Psoas muscle (tissue), 7 donors: ENCODE measurements around the gene MYL5. TPM values are rescaled to one million over a fixed set of nuclear protein-coding genes. Genes with fewer than 3 reads are reported as not detected.

ENCODE experiments used
- polyA plus RNA-seq, 3 donors: library from polyadenylated mRNA; stranded (reverse); fragments of 200-250 nt; gene quantifications; one replicate each; pipeline ENCODE4 v1.2.3, GENCODE V29; 2013
- total RNA-seq, 4 donors: library from RNA; stranded (reverse); fragmentation: NEBNext Ultra II Directional in 2 of 4; extraction: Animal tissue kit (Norgen Biotek cat#: 25700) in 2 of 4; gene quantifications; one replicate each; pipeline versions ENCODE4 v1.2.1 to v1.2.4, GENCODE V29; 2021 to 2023
- donor health status: healthy with polysubstance abuse.
- donor health status: DM: no; HTN: no; CAD: no; lungs with moderate emphysema.
- donor health status: Bipolar disorder and iron deficiency.
- donor health status: healthy.
- donor health status: DM: no; HTN: no; CAD: no.
- donor health status: DM: no; HTN: no; CAD: no.
- donor health status: DM: yes; HTN: yes; CAD: no.

Gene MYL5
- total and polyA plus RNA-seq, 7 donors = 2.0 to 11.2 (median 5.4) TPM

Other genes starting within 250 kb of the MYL5 start
- gene ZNF721, start 175.4 kb upstream of the MYL5 start, total RNA-seq = 10 to 100 TPM in 3 of 4 donors, 1 to 10 TPM in 1; 8.4 to 17.4 (median 13.2) TPM
- gene ZNF721, start 175.4 kb upstream of the MYL5 start, polyA plus RNA-seq = 10 to 100 TPM in 1 of 3 donors, 1 to 10 TPM in 2; 3.1 to 13.2 (median 6.4) TPM
- 10 to 100 TPM in 2 of 4 donors, 1 to 10 TPM in 2; 9.4 to 15.6 (median 10.0) TPM for gene PIGG, start 175.3 kb upstream of the MYL5 start, total RNA-seq
- 10 to 100 TPM in 2 of 3 donors, 1 to 10 TPM in 1; 6.7 to 15.6 (median 10.9) TPM for gene PIGG, start 175.3 kb upstream of the MYL5 start, polyA plus RNA-seq
- not detected for gene TMEM271, start 98.2 kb upstream of the MYL5 start, total RNA-seq
- not detected for gene TMEM271, start 98.2 kb upstream of the MYL5 start, polyA plus RNA-seq
- under 1 TPM in 3 of 4 donors, not detected in 1; 0.30 to 0.39 (median 0.32) TPM for gene PDE6B, start 49.0 kb upstream of the MYL5 start, total RNA-seq
- gene PDE6B, start 49.0 kb upstream of the MYL5 start, polyA plus RNA-seq = under 1 TPM; 0.03 to 0.48 (median 0.09) TPM
- gene ATP5ME, start 266 bp upstream of the MYL5 start, total RNA-seq = 100 to 1,000 TPM; 358 to 494 (median 466) TPM
- 100 to 1,000 TPM; 389 to 712 (median 679) TPM for gene ATP5ME, start 266 bp upstream of the MYL5 start, polyA plus RNA-seq
- 1 to 10 TPM; 1.7 to 3.1 (median 3.0) TPM for gene SLC49A3, start 14.6 kb downstream of the MYL5 start, total RNA-seq
- 1 to 10 TPM; 1.6 to 3.7 (median 1.9) TPM for gene SLC49A3, start 14.6 kb downstream of the MYL5 start, polyA plus RNA-seq
- gene PCGF3, start 31.3 kb downstream of the MYL5 start, total RNA-seq = 10 to 100 TPM; 13.0 to 18.6 (median 15.3) TPM
- 10 to 100 TPM; 10.9 to 19.2 (median 11.3) TPM for gene PCGF3, start 31.3 kb downstream of the MYL5 start, polyA plus RNA-seq
- gene CPLX1, start 151.6 kb downstream of the MYL5 start, total RNA-seq = 1 to 10 TPM; 1.3 to 1.6 (median 1.5) TPM
- 1 to 10 TPM in 1 of 3 donors, under 1 TPM in 2; 0.44 to 2.3 (median 0.66) TPM for gene CPLX1, start 151.6 kb downstream of the MYL5 start, polyA plus RNA-seq